ENCODE data around the gene MTHFD2L.
"Not testable (repeated sequence)": the region's sequence is repeated elsewhere in the genome, so short reads cannot be mapped to it uniquely, and the experiment has no call there.

The MTHFD2L gene

GRCh38 chr4:74157561-74158465 is at the start of gene MTHFD2L:
Gene MTHFD2L (plus strand): TSS chr4:74158118. CDS start chr4:74158139, 21 bp downstream.
- DNase-seq (ENCODE audit: low spot score): peak; percentile 86

- DNase-seq (ENCODE audit: low spot score): no peak
Observed at GRCh38 chr4:74108457-74109115, 49.3 kb upstream of the MTHFD2L start.

- DNase-seq (ENCODE audit: low spot score): peak; percentile 19
Observed at GRCh38 chr4:74109116-74109869, 48.6 kb upstream of the MTHFD2L start.

- no peak for DNase-seq (ENCODE audit: low spot score)
Observed at GRCh38 chr4:74109870-74110605, 47.9 kb upstream of the MTHFD2L start.

- no peak for DNase-seq (ENCODE audit: low spot score)
Observed at GRCh38 chr4:74110670-74111069, 47.2 kb upstream of the MTHFD2L start.

GRCh38 chr4:74111306-74111975 is 46.5 kb upstream of the MTHFD2L start:
- no peak for DNase-seq (ENCODE audit: low spot score)

GRCh38 chr4:74111990-74112389 is 45.9 kb upstream of the MTHFD2L start:
- DNase-seq (ENCODE audit: low spot score): no peak

GRCh38 chr4:74112399-74113105 is 45.4 kb upstream of the MTHFD2L start:
- no peak for DNase-seq (ENCODE audit: low spot score)

- no peak for DNase-seq (ENCODE audit: low spot score)
Observed at GRCh38 chr4:74114234-74114633, 43.7 kb upstream of the MTHFD2L start.

GRCh38 chr4:74117024-74117534 is 40.8 kb upstream of the MTHFD2L start:
- no peak for DNase-seq (ENCODE audit: low spot score)

- no peak for DNase-seq (ENCODE audit: low spot score)
Observed at GRCh38 chr4:74118600-74119338, 39.1 kb upstream of the MTHFD2L start.

- no peak for DNase-seq (ENCODE audit: low spot score)
Observed at GRCh38 chr4:74120086-74120485, 37.8 kb upstream of the MTHFD2L start.

- DNase-seq (ENCODE audit: low spot score): no peak
Observed at GRCh38 chr4:74121643-74122579, 36.0 kb upstream of the MTHFD2L start.

GRCh38 chr4:74123065-74123728 is 34.7 kb upstream of the MTHFD2L start:
- DNase-seq (ENCODE audit: low spot score): no peak

GRCh38 chr4:74125029-74125428 is 32.9 kb upstream of the MTHFD2L start:
- no peak for DNase-seq (ENCODE audit: low spot score)

- no peak for DNase-seq (ENCODE audit: low spot score)
Observed at GRCh38 chr4:74127745-74128144, 30.2 kb upstream of the MTHFD2L start.

GRCh38 chr4:74130843-74131242 is 27.1 kb upstream of the MTHFD2L start:
- not testable (repeated sequence) for DNase-seq (ENCODE audit: low spot score)

GRCh38 chr4:74132188-74132587 is 25.7 kb upstream of the MTHFD2L start:
- DNase-seq (ENCODE audit: low spot score): not testable (repeated sequence)

Measured in activated CD4-positive, alpha-beta T cell treated with anti-CD3 and anti-CD28 coated beads, Interleukin-2, Interleukin-4, amounts not matched to agents 100 ng/mL and 50 ng/mL, durations not matched to agents 16 hours and 8 hours (primary cell).